HG03159 (cell line): Measurements from ENCODE around the gene WSB1.
"Not testable (repeated sequence)": the region's sequence is repeated elsewhere in the genome, so short reads cannot be mapped to it uniquely, and the experiment has no call there.

Experiments used
- ATAC-seq: cut with Tn5 transposase; IDR thresholded peaks from one replicate; pipeline ENCODE4 v1.9.1; 2021; ENCODE audit warnings: mild to moderate bottlenecking, moderate library complexity; ENCODE audit not compliant: unreplicated experiment

Gene WSB1

GRCh38 chr17:27293898-27294688 lies at the start of gene WSB1:
TSS of gene WSB1 (plus strand) at chr17:27294114. CDS start at chr17:27294396, 282 bp downstream.
- peak; percentile 76 for ATAC-seq

GRCh38 chr17:27244491-27245223 lies 49.3 kb upstream of the WSB1 start:
- ATAC-seq = no peak

- ATAC-seq = peak; percentile 86
These were observed 48.7 kb upstream of the WSB1 start for GRCh38 chr17:27245230-27245696.

- ATAC-seq = no peak
These were observed 47.4 kb upstream of the WSB1 start for GRCh38 chr17:27246537-27246936.

GRCh38 chr17:27247071-27247957 lies 46.6 kb upstream of the WSB1 start:
- no peak for ATAC-seq

GRCh38 chr17:27247958-27248342 lies 46.0 kb upstream of the WSB1 start:
- no peak for ATAC-seq

GRCh38 chr17:27250791-27251190 lies 43.1 kb upstream of the WSB1 start:
- ATAC-seq = not testable (repeated sequence)

GRCh38 chr17:27254802-27255201 lies 39.1 kb upstream of the WSB1 start:
- not testable (repeated sequence) for ATAC-seq

- ATAC-seq = no peak
These were observed 37.5 kb upstream of the WSB1 start for GRCh38 chr17:27256225-27257030.

- ATAC-seq = no peak
These were observed 36.9 kb upstream of the WSB1 start for GRCh38 chr17:27257031-27257357.

GRCh38 chr17:27259356-27259755 lies 34.6 kb upstream of the WSB1 start:
- ATAC-seq = no peak

GRCh38 chr17:27263386-27263785 lies 30.5 kb upstream of the WSB1 start:
- no peak for ATAC-seq

- ATAC-seq = no peak
These were observed 29.7 kb upstream of the WSB1 start for GRCh38 chr17:27264068-27264812.

- no peak for ATAC-seq
These were observed 28.6 kb upstream of the WSB1 start for GRCh38 chr17:27265333-27265732.

- ATAC-seq = no peak
These were observed 27.7 kb upstream of the WSB1 start for GRCh38 chr17:27266228-27266627.

GRCh38 chr17:27268394-27269085 lies 25.4 kb upstream of the WSB1 start:
- no peak for ATAC-seq

GRCh38 chr17:27269201-27269600 lies 24.7 kb upstream of the WSB1 start:
- ATAC-seq = no peak

GRCh38 chr17:27269974-27270373 lies 23.9 kb upstream of the WSB1 start:
- ATAC-seq = no peak

- no peak for ATAC-seq
These were observed 17.2 kb upstream of the WSB1 start for GRCh38 chr17:27276653-27277156.
